H1 (cell line): Measurements from ENCODE around the gene S100A14. TPM values are rescaled to one million over a fixed set of nuclear protein-coding genes. Genes with fewer than 3 reads are reported as not detected.

Experiments used
- CBX5 ChIP-seq: fragments of 300-800, 300-1000 bp; sonication (generic); IDR thresholded peaks from 2 replicates; pipeline ENCODE4 v1.7.1; 2016; ENCODE audit warnings: antibody characterized with exemption, low read length, low read depth
- CEBPB ChIP-seq: IDR thresholded peaks from 2 replicates; pipeline ENCODE4 v1.6.1; 2012; ENCODE audit warnings: low read depth, low read length
- GTF2F1 ChIP-seq: IDR thresholded peaks from 2 replicates; pipeline ENCODE4 v1.6.1; 2012; ENCODE audit warnings: low read depth, low read length, improper control_type of control experiment, borderline replicate concordance
- JUN ChIP-seq: IDR thresholded peaks from 2 replicates; pipeline ENCODE4 v1.6.1; 2011; ENCODE audit warnings: low read depth, mild to moderate bottlenecking, improper control_type of control experiment, low read length
- KDM1A ChIP-seq: fragments of 200-600, 300-600 bp; sonication (generic); IDR thresholded peaks from 2 replicates; pipeline ENCODE4 v1.7.1; 2016; ENCODE audit warnings: mild to moderate bottlenecking, low read length, borderline replicate concordance
- polyA plus RNA-seq, 7 experiments: library from polyadenylated mRNA; depleted of rRNA in 3 of 7; stranded (reverse) in 5 of 7; unstranded in 2 of 7; fragments of >200 nt in 5 of 7; fragments of 200-250 nt in 2 of 7; gene quantifications; 1 replicate in 5 of 7; 2 replicates in 1 of 7; 4 replicates in 1 of 7; pipeline versions ENCODE4 v1.2.1 to v1.2.3, GENCODE V29; 2011 to 2013; ENCODE audit warnings: missing spikeins in 2 of 7, mixed read lengths in 2 of 7
- total RNA-seq: library from RNA; stranded (reverse); fragmentation: NEBNext Ultra II Directional; extraction: Animal tissue kit (Norgen Biotek cat#: 25700); gene quantifications from 2 replicates; pipeline ENCODE4 v1.2.1, GENCODE V29; 2021

Gene S100A14
- total and polyA plus RNA-seq, 2 of the 8 experiments (the other 6 are each of a cell fraction or from before 2014, with no cell fraction given): 1.4 to 5.3 TPM

- no peak for TF ChIP-seq JUN
- no peak for TF ChIP-seq KDM1A
- TF ChIP-seq GTF2F1: no peak
- TF ChIP-seq CEBPB: no peak
- no peak for TF ChIP-seq CBX5
- TF ChIP-seq, all 59 proteins: peak for 2
Measured at GRCh38 chr1:153572569-153573015, 43.5 kb downstream of the S100A14 start (continued).
